HEK293 (cell line): ENCODE measurements around the gene ANKRD52.

Experiments
- ATF2 ChIP-seq: fragments of 450-650 bp; formaldehyde crosslinking; IDR thresholded peaks from 2 replicates; pipeline ENCODE4 v1.5.1; 2016; ENCODE audit warnings: missing biosample characterization, missing genetic modification characterization, low read depth
- GLI4 ChIP-seq: fragments of 450-650 bp; formaldehyde crosslinking; IDR thresholded peaks from 2 replicates; pipeline ENCODE4 v1.5.1; 2016; ENCODE audit warnings: missing biosample characterization, missing genetic modification characterization
- KLF9 ChIP-seq: fragments of 450-650 bp; formaldehyde crosslinking; IDR thresholded peaks from 2 replicates; pipeline ENCODE4 v1.5.1; 2016; ENCODE audit warnings: missing biosample characterization, missing genetic modification characterization, low read depth
- OSR2 ChIP-seq: fragments of 450-650 bp; formaldehyde crosslinking; IDR thresholded peaks from 2 replicates; pipeline ENCODE4 v1.5.1; 2016; ENCODE audit warnings: missing biosample characterization, missing genetic modification characterization
- PRDM2 ChIP-seq: fragments of 450-650 bp; formaldehyde crosslinking; IDR thresholded peaks from 2 replicates; pipeline ENCODE4 v1.5.1; 2016; ENCODE audit warnings: missing biosample characterization, missing genetic modification characterization, borderline replicate concordance
- REPIN1 ChIP-seq: fragments of 450-650 bp; formaldehyde crosslinking; IDR thresholded peaks from 2 replicates; pipeline ENCODE4 v1.5.1; 2017; ENCODE audit warnings: missing biosample characterization, missing genetic modification characterization, low read depth
- SP7 ChIP-seq: fragments of 450-650 bp; formaldehyde crosslinking; IDR thresholded peaks from 2 replicates; pipeline ENCODE4 v1.5.1; 2016; ENCODE audit warnings: missing biosample characterization, missing genetic modification characterization
- TSHZ1 ChIP-seq: fragments of 450-650 bp; formaldehyde crosslinking; IDR thresholded peaks from 2 replicates; pipeline ENCODE4 v1.5.1; 2016; ENCODE audit warnings: missing biosample characterization, missing genetic modification characterization, borderline replicate concordance
- ZBTB17 ChIP-seq: fragments of 450-650 bp; formaldehyde crosslinking; IDR thresholded peaks from 2 replicates; pipeline ENCODE4 v1.5.1; 2016; ENCODE audit warnings: missing biosample characterization, missing genetic modification characterization
- ZBTB6 ChIP-seq: fragments of 450-650 bp; formaldehyde crosslinking; IDR thresholded peaks from 2 replicates; pipeline ENCODE4 v1.5.1; 2017; ENCODE audit warnings: missing biosample characterization, missing genetic modification characterization
- ZIC2 ChIP-seq: fragments of 450-650 bp; formaldehyde crosslinking; IDR thresholded peaks from 2 replicates; pipeline ENCODE4 v1.5.1; 2016; ENCODE audit warnings: missing biosample characterization, missing genetic modification characterization
- ZNF132 ChIP-seq: fragments of 450-650 bp; formaldehyde crosslinking; IDR thresholded peaks from 2 replicates; pipeline ENCODE4 v1.5.1; 2017; ENCODE audit warnings: missing biosample characterization, missing genetic modification characterization, borderline replicate concordance
- ZNF175 ChIP-seq: fragments of 450-650 bp; formaldehyde crosslinking; IDR thresholded peaks from 2 replicates; pipeline ENCODE4 v1.5.1; 2016; ENCODE audit warnings: missing biosample characterization, missing genetic modification characterization
- ZNF19 ChIP-seq: fragments of 450-650 bp; formaldehyde crosslinking; IDR thresholded peaks from 2 replicates; pipeline ENCODE4; 2016; ENCODE audit warnings: missing biosample characterization, missing genetic modification characterization, low read depth
- ZNF211 ChIP-seq: fragments of 450-650 bp; formaldehyde crosslinking; IDR thresholded peaks from 2 replicates; pipeline ENCODE4 v1.5.1; 2016; ENCODE audit warnings: low read depth, missing biosample characterization, missing genetic modification characterization
- ZNF214 ChIP-seq: fragments of 450-650 bp; formaldehyde crosslinking; IDR thresholded peaks from 2 replicates; pipeline ENCODE4 v1.5.1; 2017; ENCODE audit warnings: missing biosample characterization, mild to moderate bottlenecking, missing genetic modification characterization, borderline replicate concordance
- ZNF223 ChIP-seq: fragments of 450-650 bp; formaldehyde crosslinking; IDR thresholded peaks from 2 replicates; pipeline ENCODE4 v1.5.1; 2016; ENCODE audit warnings: missing biosample characterization, missing genetic modification characterization
- ZNF335 ChIP-seq: fragments of 450-650 bp; formaldehyde crosslinking; conservative IDR thresholded peaks from 2 replicates; pipeline ENCODE4 v1.5.1; 2016; ENCODE audit warnings: missing biosample characterization, missing genetic modification characterization
- ZNF362 ChIP-seq: fragments of 450-650 bp; formaldehyde crosslinking; IDR thresholded peaks from 2 replicates; pipeline ENCODE4 v1.5.1; 2016; ENCODE audit warnings: missing biosample characterization, missing genetic modification characterization
- ZNF426 ChIP-seq: fragments of 450-650 bp; formaldehyde crosslinking; IDR thresholded peaks from 2 replicates; pipeline ENCODE4 v1.5.1; 2017; ENCODE audit warnings: missing biosample characterization, missing genetic modification characterization, mild to moderate bottlenecking, inconsistent platforms, moderate library complexity
- ZNF544 ChIP-seq: fragments of 450-650 bp; formaldehyde crosslinking; IDR thresholded peaks from 2 replicates; pipeline ENCODE4 v1.5.0; 2017; ENCODE audit warnings: missing biosample characterization, missing genetic modification characterization
- ZNF558 ChIP-seq: fragments of 450-650 bp; formaldehyde crosslinking; IDR thresholded peaks from 2 replicates; pipeline ENCODE4 v1.5.1; 2016; ENCODE audit warnings: missing biosample characterization, missing genetic modification characterization
- ZNF580 ChIP-seq: fragments of 450-650 bp; formaldehyde crosslinking; IDR thresholded peaks from 2 replicates; pipeline ENCODE4 v1.5.1; 2016; ENCODE audit warnings: missing biosample characterization, missing genetic modification characterization
- ZNF629 ChIP-seq: fragments of 450-650 bp; formaldehyde crosslinking; IDR thresholded peaks from 2 replicates; pipeline ENCODE4 v1.5.1; 2017; ENCODE audit warnings: missing biosample characterization, missing genetic modification characterization
- ZNF658 ChIP-seq: fragments of 450-650 bp; formaldehyde crosslinking; IDR thresholded peaks from 2 replicates; pipeline ENCODE4; 2016; ENCODE audit warnings: missing biosample characterization, missing genetic modification characterization
- ZNF664 ChIP-seq: fragments of 450-650 bp; formaldehyde crosslinking; IDR thresholded peaks from 2 replicates; pipeline ENCODE4 v1.5.1; 2016; ENCODE audit warnings: missing biosample characterization, missing genetic modification characterization
- ZNF837 ChIP-seq: fragments of 450-650 bp; formaldehyde crosslinking; IDR thresholded peaks from 2 replicates; pipeline ENCODE4 v1.5.1; 2016; ENCODE audit warnings: missing biosample characterization, missing genetic modification characterization

ANKRD52 gene

GRCh38 chr12:56219840-56220239 lies 38.3 kb downstream of the ANKRD52 start (continued):
- TF ChIP-seq GLI4 (tag by site-specific recombination) (no peak), KLF9 (tag by site-specific recombination) (no peak), ZNF19 (tag by site-specific recombination) (peak; percentile 85; the same call in 1 of the 2 replicates), ZNF544 (no peak), ZNF132 (tag by site-specific recombination) (no peak), ZNF214 (tag by site-specific recombination) (no peak; the same call in 1 of the 2 replicates), ZNF175 (no peak), ZNF211 (tag by site-specific recombination) (no peak), ZNF362 (no peak), SP7 (no peak), ZNF664 (tag by site-specific recombination) (peak; percentile 86), REPIN1 (tag by site-specific recombination) (no peak), ZBTB6 (tag by site-specific recombination) (no peak), ZNF426 (tag by site-specific recombination) (peak; percentile 97), ZIC2 (tag by site-specific recombination) (no peak), ZNF335 (tag by site-specific recombination) (no peak), ZNF223 (tag by site-specific recombination) (peak; percentile 77), ATF2 (tag by site-specific recombination) (no peak), TSHZ1 (tag by site-specific recombination) (no peak; the same call in 1 of the 2 replicates), ZNF629 (tag by site-specific recombination) (peak; percentile 66; the same call in 1 of the 2 replicates), ZNF837 (tag by site-specific recombination) (no peak), ZNF558 (peak; percentile 92), ZBTB17 (tag by site-specific recombination) (no peak), OSR2 (no peak), ZNF580 (0 out of 2 replicates have a peak, but pooled peaks have one; percentile 48), PRDM2 (tag by site-specific recombination) (no peak), ZNF658 (tag by site-specific recombination) (no peak)
